ENCODE data around the gene ABHD11.
A peak's percentile ranks its signal among the peaks of the same experiment; 100 is the strongest.
"Not testable (repeated sequence)": the region's sequence is repeated elsewhere in the genome, so short reads cannot be mapped to it uniquely, and the experiment has no call there.

Gene ABHD11

GRCh38 chr7:73718905-73719805 lies 19.4 kb downstream of the ABHD11 start, which contains the start of gene STX1A:
Gene STX1A, minus strand, starts transcription at chr7:73719669. Its CDS starts 38 bp downstream, at chr7:73719631.
- no peak for DNase-seq

- DNase-seq, result no peak
Measured at GRCh38 chr7:73718438-73718881, 20.1 kb downstream of the ABHD11 start.

- DNase-seq, result peak; percentile 40
Measured at GRCh38 chr7:73717991-73718405, 20.6 kb downstream of the ABHD11 start.

GRCh38 chr7:73717025-73717807 lies 21.4 kb downstream of the ABHD11 start:
- no peak for DNase-seq

- DNase-seq, result no peak
Measured at GRCh38 chr7:73716318-73716890, 22.2 kb downstream of the ABHD11 start.

- peak; percentile 60 for DNase-seq
Measured at GRCh38 chr7:73715648-73716317, 22.8 kb downstream of the ABHD11 start.

- not testable (repeated sequence) for DNase-seq
Measured at GRCh38 chr7:73713319-73713718, 25.3 kb downstream of the ABHD11 start.

- DNase-seq, result no peak
Measured at GRCh38 chr7:73712773-73713172, 25.8 kb downstream of the ABHD11 start.

- no peak for DNase-seq
Measured at GRCh38 chr7:73708961-73709549, 29.5 kb downstream of the ABHD11 start.

- DNase-seq, result no peak
Measured at GRCh38 chr7:73707045-73707631, 31.5 kb downstream of the ABHD11 start.

- no peak for DNase-seq
Measured at GRCh38 chr7:73706126-73707044, 32.2 kb downstream of the ABHD11 start.

GRCh38 chr7:73705551-73705920 lies 33.1 kb downstream of the ABHD11 start:
- DNase-seq, result no peak

GRCh38 chr7:73704640-73705550 lies 33.7 kb downstream of the ABHD11 start:
- DNase-seq, result no peak

GRCh38 chr7:73703757-73704639 lies 34.6 kb downstream of the ABHD11 start:
- DNase-seq, result no peak

GRCh38 chr7:73703225-73703624 lies 35.4 kb downstream of the ABHD11 start:
- no peak for DNase-seq

- DNase-seq, result no peak
Measured at GRCh38 chr7:73702665-73703064, 35.9 kb downstream of the ABHD11 start.

GRCh38 chr7:73702226-73702625 lies 36.4 kb downstream of the ABHD11 start:
- no peak for DNase-seq

- no peak for DNase-seq
Measured at GRCh38 chr7:73701357-73701995, 37.1 kb downstream of the ABHD11 start.

All from SIG-M5 (cell line).